Renal pelvis (tissue), 4 donors: ENCODE data around the gene SHROOM1. TPM values are rescaled to one million over a fixed set of nuclear protein-coding genes. Genes with fewer than 3 reads are reported as not detected.
A peak's percentile ranks its signal among the peaks of the same experiment; 100 is the strongest.
"Not testable (repeated sequence)": the region's sequence is repeated elsewhere in the genome, so short reads cannot be mapped to it uniquely, and the experiment has no call there.

Experiments
- DNase-seq: peaks from one replicate; pipeline ENCODE4 v3.0.0-alpha.2; 2013
- polyA plus RNA-seq, 3 donors: library from polyadenylated mRNA; unstranded; fragments of 120-200 nt; gene quantifications; one replicate each; pipeline ENCODE4 v1.2.1, GENCODE V29; 2013; ENCODE audit not compliant: insufficient read length in 3 of 3

The SHROOM1 gene
- polyA plus RNA-seq, 3 donors = 12.7 to 20.9 (median 20.6) TPM

- DNase-seq = no peak
These were observed 25.6 kb upstream of the SHROOM1 start for GRCh38 chr5:132856011-132856410.

GRCh38 chr5:132854992-132855391, 24.5 kb upstream of the SHROOM1 start:
- DNase-seq = not testable (repeated sequence)

GRCh38 chr5:132854301-132854700, 23.9 kb upstream of the SHROOM1 start:
- DNase-seq = no peak

GRCh38 chr5:132853790-132854189, 23.3 kb upstream of the SHROOM1 start:
- no peak for DNase-seq

GRCh38 chr5:132853323-132853722, 22.9 kb upstream of the SHROOM1 start:
- DNase-seq = no peak

GRCh38 chr5:132850066-132850465, 19.6 kb upstream of the SHROOM1 start:
- DNase-seq = no peak

GRCh38 chr5:132849347-132849746, 18.9 kb upstream of the SHROOM1 start:
- no peak for DNase-seq

- DNase-seq = no peak
These were observed 17.8 kb upstream of the SHROOM1 start for GRCh38 chr5:132848270-132848669.

- no peak for DNase-seq
These were observed 10.9 kb upstream of the SHROOM1 start for GRCh38 chr5:132841305-132841704.

GRCh38 chr5:132840896-132841295, 10.4 kb upstream of the SHROOM1 start:
- DNase-seq = no peak

- no peak for DNase-seq
These were observed 9.9 kb upstream of the SHROOM1 start for GRCh38 chr5:132840313-132840712.

- DNase-seq = no peak
These were observed 9.2 kb upstream of the SHROOM1 start for GRCh38 chr5:132839426-132840301.

- DNase-seq = no peak
These were observed 8.3 kb upstream of the SHROOM1 start for GRCh38 chr5:132838516-132839282.

GRCh38 chr5:132837868-132838267, 7.4 kb upstream of the SHROOM1 start:
- no peak for DNase-seq

- no peak for DNase-seq
These were observed 6.4 kb upstream of the SHROOM1 start for GRCh38 chr5:132836852-132837251.

- no peak for DNase-seq
These were observed 3.6 kb upstream of the SHROOM1 start for GRCh38 chr5:132834057-132834456.

GRCh38 chr5:132832612-132833011, 2.2 kb upstream of the SHROOM1 start:
- no peak for DNase-seq

- no peak for DNase-seq
These were observed 831 bp upstream of the SHROOM1 start for GRCh38 chr5:132831095-132831860.

GRCh38 chr5:132829742-132830435, 558 bp downstream of the SHROOM1 start:
- DNase-seq = peak; percentile 78

GRCh38 chr5:132828846-132829494, 1.5 kb downstream of the SHROOM1 start:
- no peak for DNase-seq
